ENCODE results near the gene GALT.

Gene GALT

GRCh38 chr9:34646211-34647083, at the start of gene GALT:
Gene GALT (plus strand): TSS chr9:34646675. CDS start chr9:34646705, 30 bp downstream.
- DNase-seq (ENCODE audit: low read depth) = no peak

DNA sequence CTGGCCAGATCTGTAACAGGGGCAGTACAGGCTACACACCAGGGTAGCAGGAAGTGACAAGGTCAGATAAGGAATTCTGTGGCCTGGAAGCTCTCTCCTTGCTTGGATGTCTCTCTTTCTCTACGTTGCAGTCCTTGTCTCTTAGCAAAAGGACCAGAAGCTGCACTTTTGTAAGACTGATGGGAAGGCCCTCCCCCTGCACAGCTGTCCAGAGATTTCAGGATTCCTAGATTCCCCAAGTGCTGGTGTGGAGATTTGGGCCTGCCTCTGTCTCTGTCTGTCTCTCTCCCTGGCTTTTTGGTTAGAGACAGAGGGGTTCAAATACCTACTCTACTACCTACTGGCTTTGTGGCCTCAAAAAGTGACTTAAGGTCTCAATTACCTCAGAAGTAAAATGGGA, 46.9 kb upstream of the GALT start:
- no peak for DNase-seq (ENCODE audit: low read depth)

GRCh38 chr9:34600908-34601307, 45.6 kb upstream of the GALT start:
- no peak for DNase-seq (ENCODE audit: low read depth)

DNA sequence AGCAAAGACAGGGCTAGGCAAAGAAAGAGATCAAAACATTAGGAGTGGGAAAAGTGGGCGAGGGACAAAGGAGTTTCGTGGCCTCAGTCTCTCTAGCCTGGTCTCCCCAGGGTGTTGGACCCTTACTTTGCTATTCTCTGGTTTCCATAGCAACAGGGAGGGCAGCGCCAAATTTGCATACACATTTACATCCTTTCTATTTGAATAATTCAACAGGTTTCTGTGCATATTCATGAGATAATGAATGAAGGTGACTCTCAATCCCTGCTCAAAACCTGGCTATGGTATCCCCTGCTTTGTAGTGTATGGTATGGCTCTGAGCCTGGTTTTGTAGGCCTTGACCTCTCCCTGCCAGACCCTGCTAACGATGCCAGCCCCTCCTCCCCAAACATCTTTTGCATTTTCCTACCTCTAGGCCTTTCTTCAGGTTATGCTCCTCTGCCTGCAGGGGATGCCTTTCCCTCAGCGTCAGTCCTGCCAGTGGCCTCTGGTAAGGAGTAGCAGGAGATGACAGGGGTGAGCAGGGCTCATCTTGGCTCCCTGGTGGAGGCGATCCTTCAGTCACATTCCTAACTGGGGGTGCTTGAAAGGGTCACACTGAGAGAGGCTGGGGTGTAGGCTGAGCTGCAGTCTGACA, 44.4 kb upstream of the GALT start:
- DNase-seq (ENCODE audit: low read depth) = no peak

DNA sequence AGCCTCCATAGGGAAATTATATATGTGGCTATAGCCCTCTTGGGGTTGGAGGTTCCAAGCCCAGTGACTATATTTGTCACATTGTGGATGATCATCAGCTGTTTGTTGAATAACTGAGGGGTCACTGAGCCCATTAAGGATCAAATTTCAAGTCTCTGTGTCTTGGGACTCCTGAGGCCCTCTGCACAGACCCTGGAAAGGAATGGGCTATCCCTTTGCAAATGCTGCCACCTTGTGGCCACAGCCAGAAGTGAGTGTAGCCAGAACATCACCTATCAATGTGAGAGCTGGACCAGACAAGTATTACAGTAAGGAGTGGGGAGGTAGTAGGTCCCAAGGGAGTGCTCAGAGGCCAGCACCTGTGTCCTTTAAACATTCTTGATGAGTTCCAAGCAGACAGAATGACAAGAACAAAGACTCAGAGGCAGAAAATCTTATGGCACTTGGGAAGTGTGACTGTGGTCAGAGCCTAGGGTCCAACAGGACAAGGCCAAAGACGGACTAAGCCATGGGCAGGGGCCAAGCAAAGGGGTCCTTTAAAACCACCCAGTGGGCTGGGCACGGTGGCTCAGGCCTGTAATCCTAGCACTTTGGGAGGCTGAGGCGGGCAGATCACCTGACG, 42.8 kb upstream of the GALT start:
- no peak for DNase-seq (ENCODE audit: low read depth)

DNA sequence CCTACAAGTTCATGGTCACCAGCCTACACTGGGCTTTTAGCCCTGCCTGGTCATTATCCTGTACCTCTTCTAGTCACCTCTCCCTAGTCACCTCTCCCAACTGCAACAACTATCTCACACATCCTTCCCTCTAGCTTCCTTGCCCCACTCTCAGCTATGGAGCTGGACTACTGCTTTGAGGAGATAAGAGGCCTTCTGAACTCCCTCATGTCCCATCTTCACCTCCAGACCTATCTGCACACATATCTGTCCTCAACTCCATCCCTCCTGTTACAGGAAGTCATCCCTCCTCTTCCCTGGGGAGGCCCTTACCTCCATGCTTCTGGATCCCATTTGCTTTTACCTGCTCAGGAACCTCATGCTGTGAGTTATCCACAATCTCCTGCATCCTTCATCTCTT, 40.3 kb upstream of the GALT start:
- no peak for DNase-seq (ENCODE audit: low read depth)

- no peak for DNase-seq (ENCODE audit: low read depth)
Observed at GRCh38 chr9:34606905-34607304, 39.6 kb upstream of the GALT start.

DNA sequence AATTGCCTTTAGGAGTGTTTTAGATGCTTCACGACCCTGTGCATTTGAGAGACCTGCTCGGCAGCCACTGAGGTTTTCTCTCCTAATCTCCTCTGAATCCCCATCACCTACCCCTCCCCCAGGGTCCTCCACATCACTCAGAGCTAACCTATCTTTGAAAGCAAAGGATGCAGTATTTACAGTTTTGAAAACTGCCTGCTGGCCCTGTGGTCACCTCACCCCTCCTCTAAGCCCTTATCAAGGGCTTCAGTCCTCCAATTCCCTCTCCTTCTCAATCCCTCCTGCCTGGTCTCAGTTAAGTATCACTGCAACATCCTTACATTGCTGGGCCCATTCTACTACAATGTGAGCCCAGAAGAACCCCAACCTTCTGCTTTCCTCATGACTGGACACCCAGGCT, 39.1 kb upstream of the GALT start:
- no peak for DNase-seq (ENCODE audit: low read depth)

DNA sequence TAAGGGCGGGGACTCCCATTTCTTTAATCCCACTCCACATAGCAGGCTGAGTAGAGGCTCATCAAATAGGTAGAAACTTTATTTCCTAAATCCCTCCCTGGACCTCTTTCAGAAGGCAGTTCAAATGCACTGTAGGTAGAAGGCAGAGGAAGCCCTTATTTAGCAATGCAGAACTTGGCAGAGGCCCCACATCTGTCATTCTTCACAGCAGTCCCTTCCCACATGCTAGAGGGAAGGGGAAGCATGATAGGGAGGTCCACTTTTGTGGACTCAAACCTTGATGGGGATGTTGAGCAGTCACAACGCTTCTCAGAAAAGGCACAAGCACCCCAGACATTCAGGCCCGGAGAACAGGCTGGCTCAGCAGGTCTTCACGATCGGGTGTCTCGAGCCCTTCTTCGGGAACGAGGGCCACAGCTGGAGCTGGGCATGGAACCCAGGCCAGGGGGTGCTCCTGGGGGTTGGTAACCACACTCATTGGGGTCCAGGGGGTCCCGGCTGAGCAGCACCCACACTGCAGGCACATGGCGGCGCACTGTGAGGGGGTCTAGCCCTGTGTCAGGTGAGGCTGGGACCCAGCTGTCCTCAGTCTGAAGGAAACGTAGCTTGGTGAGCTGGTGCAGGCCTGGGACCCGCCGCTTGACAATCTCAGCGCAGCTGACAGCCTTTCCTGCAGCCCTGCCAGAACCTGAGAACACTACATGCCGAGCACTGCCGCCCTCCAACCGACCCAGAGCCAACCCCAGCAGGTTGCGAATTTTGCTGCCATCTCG, 35.9 kb upstream of the GALT start:
- no peak for DNase-seq (ENCODE audit: low read depth)

DNA sequence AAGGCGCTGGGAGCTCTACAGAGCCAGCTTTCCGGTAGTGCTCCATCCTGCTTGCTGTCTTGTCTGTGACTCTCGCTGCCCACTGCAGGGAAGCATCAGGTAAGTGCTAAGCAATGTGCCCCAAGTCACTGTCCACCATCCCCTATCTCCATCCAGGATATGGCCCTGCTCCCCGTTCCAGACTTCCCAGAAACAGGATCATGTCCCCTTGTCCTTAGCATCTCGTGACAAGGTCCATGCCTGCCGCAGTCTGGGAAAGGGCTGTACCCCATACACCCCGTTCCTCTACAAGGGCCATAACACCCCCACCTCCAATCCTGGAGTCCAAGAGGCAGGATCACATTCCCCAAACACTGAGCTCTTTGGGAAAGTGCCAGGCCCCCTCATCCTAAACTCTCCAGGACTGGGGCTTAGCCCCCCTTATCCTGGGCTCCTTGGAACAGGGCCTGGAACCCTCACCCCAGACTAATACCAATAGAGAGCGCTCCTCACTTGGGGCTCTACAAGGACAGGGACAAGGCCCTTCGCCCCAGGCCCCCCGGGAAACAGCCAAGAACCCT, 35.1 kb upstream of the GALT start:
- no peak for DNase-seq (ENCODE audit: low read depth)

DNA sequence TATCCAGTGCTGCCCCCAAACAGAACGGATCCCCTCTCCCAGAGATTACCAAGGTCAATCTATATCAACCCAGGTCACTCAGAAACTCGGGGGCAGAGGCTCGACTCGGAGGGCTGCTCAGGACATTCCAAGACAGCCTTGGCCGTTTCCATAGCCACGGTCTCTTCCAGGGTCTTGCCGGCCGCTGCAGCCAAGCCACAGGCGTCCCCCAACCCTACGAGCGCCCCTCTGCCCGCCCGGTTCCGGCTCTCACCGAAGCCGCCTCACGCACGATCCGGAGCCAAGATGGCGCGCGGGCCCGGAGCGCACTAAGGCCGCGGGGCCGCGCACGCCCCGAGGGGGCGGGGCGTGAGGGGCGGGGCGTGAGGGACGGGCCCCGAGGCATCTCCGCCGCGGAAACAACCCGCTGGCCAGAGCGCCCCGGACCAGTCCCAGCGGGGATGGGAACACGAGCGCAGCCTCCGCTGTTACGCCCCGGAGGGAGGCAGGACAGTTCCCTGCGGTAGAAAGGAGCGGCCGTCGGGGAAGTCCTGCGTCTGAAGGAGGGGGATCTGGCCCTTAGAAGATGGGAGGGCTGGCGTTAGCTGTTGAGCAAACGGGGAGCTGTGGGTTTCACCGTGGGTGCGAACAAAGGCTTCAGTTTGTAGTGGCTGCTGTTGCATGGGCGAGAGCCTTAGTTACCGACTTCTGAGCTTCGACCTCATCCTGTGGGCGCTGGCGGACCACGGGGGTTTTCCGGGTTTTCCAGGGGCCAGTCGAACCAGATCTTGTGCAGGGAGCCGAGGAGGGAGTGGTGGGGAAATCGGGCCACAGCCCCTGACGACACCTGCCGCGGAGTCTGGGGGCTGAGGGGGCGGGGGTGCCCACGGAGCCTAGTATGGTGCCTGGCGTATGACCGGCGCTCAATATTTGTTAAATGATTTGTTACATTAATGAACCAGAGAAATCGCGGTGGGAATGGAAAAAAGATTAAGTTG, 34.4 kb upstream of the GALT start, which contains the start of gene RPP25L:
TSS of gene RPP25L (minus strand) at position 287 of the 977 bp plus-strand sequence. CDS start 801 bp downstream, outside the sequence.
- peak; percentile 74 for DNase-seq (ENCODE audit: low read depth)

- DNase-seq (ENCODE audit: low read depth) = peak; percentile 43
Observed at GRCh38 chr9:34612788-34613390, 33.6 kb upstream of the GALT start.

GRCh38 chr9:34615132-34615531, 31.3 kb upstream of the GALT start:
- DNase-seq (ENCODE audit: low read depth) = no peak

GRCh38 chr9:34620061-34620994, 26.1 kb upstream of the GALT start, which contains the start of gene DCTN3:
Gene DCTN3 (minus strand): TSS chr9:34620495. CDS start chr9:34620464, 31 bp downstream.
- peak; percentile 90 for DNase-seq (ENCODE audit: low read depth)

DNA sequence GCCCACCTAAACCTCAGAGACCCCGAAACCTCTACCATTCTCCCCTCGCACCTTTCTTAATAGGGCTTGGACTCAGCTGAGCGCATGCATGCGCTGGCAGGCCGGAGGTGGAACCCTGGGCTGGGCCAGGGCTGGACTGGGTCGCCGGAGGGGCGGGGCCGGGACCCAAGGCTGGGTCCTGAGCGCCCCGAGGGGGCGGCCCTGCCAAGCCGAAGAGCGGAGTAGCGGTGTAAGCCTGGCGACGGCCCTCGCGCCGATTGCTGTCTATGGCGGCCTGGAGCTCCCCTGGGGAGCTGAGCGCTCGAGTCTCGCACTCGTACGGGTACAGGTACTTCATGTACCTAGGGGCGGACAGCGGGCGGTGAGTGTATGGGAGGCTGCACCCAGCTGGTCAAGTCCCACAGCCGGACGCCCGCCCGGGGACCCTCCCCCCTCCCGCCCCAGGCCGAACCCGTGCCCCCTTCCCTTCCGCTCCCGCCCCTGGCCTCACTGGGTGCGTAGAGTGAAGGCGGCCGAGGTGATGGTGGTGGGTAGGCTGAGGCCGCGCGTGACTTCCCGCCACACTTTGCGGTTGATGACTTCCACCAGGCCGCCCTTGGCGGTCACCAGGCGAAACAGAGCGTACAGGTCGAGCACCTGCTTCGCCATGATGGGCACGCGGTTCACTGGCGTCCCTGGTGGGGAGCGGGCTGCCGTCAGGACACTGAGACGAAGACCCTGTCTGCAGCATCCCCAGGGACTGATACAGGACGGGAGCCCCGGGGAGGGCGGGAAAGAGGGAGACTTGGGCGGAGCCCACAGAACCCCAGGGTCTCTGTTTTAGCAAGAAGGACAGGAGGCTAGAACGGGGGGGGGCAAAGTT, 22.9 kb upstream of the GALT start:
- no peak for DNase-seq (ENCODE audit: low read depth)

GRCh38 chr9:34624475-34625185, 21.8 kb upstream of the GALT start:
- DNase-seq (ENCODE audit: low read depth) = no peak

GRCh38 chr9:34625186-34625486, 21.3 kb upstream of the GALT start:
- no peak for DNase-seq (ENCODE audit: low read depth)
